Measurements from ENCODE around the gene KY.
"Not testable (repeated sequence)": the region's sequence is repeated elsewhere in the genome, so short reads cannot be mapped to it uniquely, and the experiment has no call there.

The KY gene

GRCh38 chr3:134592806-134593205, 58.0 kb downstream of the KY start:
- Mint-ChIP-seq H3K4me1 (no peaks in the 10 kb centered on the region), H3K27ac (no peak overlapping the region), H3K36me3 (no peaks in the 10 kb centered on the region), H3K4me3 (no peak overlapping the region), H3K9me3 (no peaks in the 10 kb centered on the region), H3K27me3 (peaks cover 2% of the 10 kb centered on the region)

- no peak overlapping the region for H3K4me3 Mint-ChIP-seq
- peaks cover 6% of the 10 kb centered on the region for H3K27me3 Mint-ChIP-seq
- H3K4me1 Mint-ChIP-seq: no peaks in the 10 kb centered on the region
- H3K36me3 Mint-ChIP-seq: peaks cover 2% of the 10 kb centered on the region
- H3K27ac Mint-ChIP-seq: no peak overlapping the region
- no peaks in the 10 kb centered on the region for H3K9me3 Mint-ChIP-seq
These were observed 60.1 kb downstream of the KY start for GRCh38 chr3:134590766-134591165.

- Mint-ChIP-seq H3K27me3 (no peaks in the 10 kb centered on the region), H3K27ac (no peak overlapping the region), H3K4me3 (no peak overlapping the region), H3K4me1 (no peaks in the 10 kb centered on the region), H3K36me3 (peaks cover 4% of the 10 kb centered on the region), H3K9me3 (no peaks in the 10 kb centered on the region)
These were observed 71.6 kb downstream of the KY start for GRCh38 chr3:134579141-134579665.

GRCh38 chr3:134576831-134577230, 74.0 kb downstream of the KY start:
- Mint-ChIP-seq H3K4me1 (no peaks in the 10 kb centered on the region), H3K27ac (no peak overlapping the region), H3K4me3 (no peak overlapping the region), H3K27me3 (no peaks in the 10 kb centered on the region), H3K36me3 (peaks cover 4% of the 10 kb centered on the region), H3K9me3 (peaks cover 9% of the 10 kb centered on the region)

- H3K27ac Mint-ChIP-seq: no peak overlapping the region
- H3K9me3 Mint-ChIP-seq: peaks cover 9% of the 10 kb centered on the region
- H3K36me3 Mint-ChIP-seq: peaks cover 4% of the 10 kb centered on the region
- H3K27me3 Mint-ChIP-seq: no peaks in the 10 kb centered on the region
- H3K4me1 Mint-ChIP-seq: no peaks in the 10 kb centered on the region
- no peak overlapping the region for H3K4me3 Mint-ChIP-seq
These were observed 74.4 kb downstream of the KY start for GRCh38 chr3:134576426-134576825.

- H3K9me3 Mint-ChIP-seq, H3K27ac Mint-ChIP-seq, H3K36me3 Mint-ChIP-seq, H3K4me3 Mint-ChIP-seq, H3K4me1 Mint-ChIP-seq, H3K27me3 Mint-ChIP-seq: not testable (repeated sequence)
These were observed 80.9 kb downstream of the KY start for GRCh38 chr3:134569899-134570298.

- H3K4me3 Mint-ChIP-seq: no peak overlapping the region
- H3K4me1 Mint-ChIP-seq: peaks cover 5% of the 10 kb centered on the region
- H3K27ac Mint-ChIP-seq: no peak overlapping the region
- H3K36me3 Mint-ChIP-seq: peaks cover 12% of the 10 kb centered on the region
- no peaks in the 10 kb centered on the region for H3K27me3 Mint-ChIP-seq
- H3K9me3 Mint-ChIP-seq: peaks cover 9% of the 10 kb centered on the region
These were observed 82.0 kb downstream of the KY start for GRCh38 chr3:134568790-134569189.

- no peaks in the 10 kb centered on the region for H3K9me3 Mint-ChIP-seq
- no peak overlapping the region for H3K27ac Mint-ChIP-seq
- H3K4me1 Mint-ChIP-seq: peaks cover 5% of the 10 kb centered on the region
- H3K4me3 Mint-ChIP-seq: no peak overlapping the region
- H3K27me3 Mint-ChIP-seq: no peaks in the 10 kb centered on the region
- H3K36me3 Mint-ChIP-seq: peaks cover 19% of the 10 kb centered on the region
These were observed 83.2 kb downstream of the KY start for GRCh38 chr3:134567605-134568004.

- Mint-ChIP-seq H3K4me1 (peaks cover 5% of the 10 kb centered on the region), H3K36me3 (peaks cover 30% of the 10 kb centered on the region), H3K27ac (no peak overlapping the region), H3K9me3 (no peaks in the 10 kb centered on the region), H3K27me3 (no peaks in the 10 kb centered on the region), H3K4me3 (no peak overlapping the region)
These were observed 85.8 kb downstream of the KY start for GRCh38 chr3:134564991-134565390.

- H3K9me3 Mint-ChIP-seq: no peaks in the 10 kb centered on the region
- no peaks in the 10 kb centered on the region for H3K27me3 Mint-ChIP-seq
- peaks cover 5% of the 10 kb centered on the region for H3K4me1 Mint-ChIP-seq
- H3K27ac Mint-ChIP-seq: no peak overlapping the region
- H3K4me3 Mint-ChIP-seq: no peak overlapping the region
- H3K36me3 Mint-ChIP-seq: peaks cover 34% of the 10 kb centered on the region
These were observed 87.2 kb downstream of the KY start for GRCh38 chr3:134563601-134564000.

- Mint-ChIP-seq H3K4me1 (peaks cover 3% of the 10 kb centered on the region), H3K27ac (no peak overlapping the region), H3K4me3 (no peak overlapping the region), H3K27me3 (no peaks in the 10 kb centered on the region), H3K9me3 (no peaks in the 10 kb centered on the region), H3K36me3 (peaks cover 35% of the 10 kb centered on the region)
These were observed 88.8 kb downstream of the KY start for GRCh38 chr3:134562055-134562454.

GRCh38 chr3:134559591-134559990, 91.2 kb downstream of the KY start:
- Mint-ChIP-seq H3K36me3 (peaks cover 37% of the 10 kb centered on the region), H3K27me3 (no peaks in the 10 kb centered on the region), H3K9me3 (no peaks in the 10 kb centered on the region), H3K27ac (no peak overlapping the region), H3K4me1 (no peaks in the 10 kb centered on the region), H3K4me3 (no peak overlapping the region)

Data from activated naive CD4-positive, alpha-beta T cell treated with anti-CD3 and anti-CD28 coated beads, Interleukin-2, amount 50 U/mL, for 24 hours (primary cell).